HepG2 (cell line): ENCODE results near the gene CD300A. TPM values are rescaled to one million over a fixed set of nuclear protein-coding genes. Genes with fewer than 3 reads are reported as not detected.

Source experiments
- GATAD2A ChIP-seq: IDR thresholded peaks from 2 replicates; pipeline ENCODE4 v1.6.1; 2016
- ISX ChIP-seq: sonication (generic); formaldehyde crosslinking; conservative IDR thresholded peaks from 2 replicates; pipeline ENCODE4 v1.5.0; 2020; ENCODE audit warnings: missing genetic modification reagents
- STAG1 ChIP-seq: sonication (generic); formaldehyde crosslinking; IDR thresholded peaks from 2 replicates; pipeline ENCODE4 v1.4.0; 2020; ENCODE audit warnings: missing genetic modification reagents
- ZKSCAN5 ChIP-seq: sonication (generic); formaldehyde crosslinking; IDR thresholded peaks from 2 replicates; pipeline ENCODE4 v1.5.1; 2020; ENCODE audit warnings: mild to moderate bottlenecking, missing genetic modification reagents
- ZNF124 ChIP-seq: sonication (generic); formaldehyde crosslinking; IDR thresholded peaks from 2 replicates; pipeline ENCODE4 v1.4.0; 2020; ENCODE audit warnings: missing genetic modification reagents
- ZNF292 ChIP-seq: sonication (generic); formaldehyde crosslinking; IDR thresholded peaks from 2 replicates; pipeline ENCODE4 v1.8.1; 2022; ENCODE audit warnings: mild to moderate bottlenecking, low read depth, missing genetic modification reagents, borderline replicate concordance
- ZNF331 ChIP-seq: sonication (generic); formaldehyde crosslinking; IDR thresholded peaks from 2 replicates; pipeline ENCODE4 v1.4.0; 2020; ENCODE audit warnings: missing genetic modification reagents
- ZNF691 ChIP-seq: sonication (generic); formaldehyde crosslinking; IDR thresholded peaks from 2 replicates; pipeline ENCODE4 v1.4.0; 2020; ENCODE audit warnings: missing genetic modification reagents, low read depth, mild to moderate bottlenecking, borderline replicate concordance
- ZNF704 ChIP-seq: sonication (generic); formaldehyde crosslinking; IDR thresholded peaks from 2 replicates; pipeline ENCODE4 v1.8.1; 2023; ENCODE audit warnings: mild to moderate bottlenecking, inconsistent platforms, moderate library complexity, missing genetic modification reagents, borderline replicate concordance
- ZNF773 ChIP-seq: sonication (generic); formaldehyde crosslinking; IDR thresholded peaks from 2 replicates; pipeline ENCODE4 v1.4.0; 2020; ENCODE audit warnings: missing genetic modification reagents, borderline replicate concordance
- polyA plus RNA-seq, 8 experiments: library from polyadenylated mRNA; depleted of rRNA in 3 of 8; stranded (reverse) in 7 of 8; unstranded in 1 of 8; fragments of >200 nt; fragmentation: Illumina TruSeq in 4 of 8; extraction: Trizol in 4 of 8; gene quantifications; 2 replicates each; pipeline versions ENCODE4 v1.2.1 to v1.2.3, GENCODE V29; 2011 to 2016; ENCODE audit warnings: low read depth in 4 of 8, missing spikeins in 1 of 8, mixed read lengths in 1 of 8; ENCODE audit not compliant: insufficient read depth in 1 of 8
- total RNA-seq, 5 experiments: library from RNA; depleted of rRNA; stranded (reverse); fragments of >200 nt; fragmentation: Illumina TruSeq; extraction: Trizol; gene quantifications; 2 replicates each; pipeline ENCODE4 v1.2.3, GENCODE V29; 2016; ENCODE audit warnings: low read depth in 1 of 5
- TF ChIP-seq, protein P1 (sequence below): sonication (generic); formaldehyde crosslinking; IDR thresholded peaks from 2 replicates; pipeline ENCODE4 v1.5.0; 2020; ENCODE audit warnings: missing genetic modification reagents
- TF ChIP-seq, protein P2 (sequence below): sonication (generic); formaldehyde crosslinking; IDR thresholded peaks from 2 replicates; pipeline ENCODE4 v1.5.1; 2020; ENCODE audit warnings: mild to moderate bottlenecking, missing genetic modification reagents, moderate library complexity
- TF ChIP-seq, protein P3 (sequence below): sonication (generic); formaldehyde crosslinking; IDR thresholded peaks from 2 replicates; pipeline ENCODE4 v1.4.0; 2020; ENCODE audit warnings: mild to moderate bottlenecking, missing genetic modification reagents, borderline replicate concordance
- TF ChIP-seq, protein P4 (sequence below): sonication (generic); formaldehyde crosslinking; IDR thresholded peaks from 2 replicates; pipeline ENCODE4 v1.5.0; 2020; ENCODE audit warnings: missing genetic modification reagents
- TF ChIP-seq, protein P5 (sequence below): sonication (generic); formaldehyde crosslinking; IDR thresholded peaks from 2 replicates; pipeline ENCODE4 v1.5.0; 2020; ENCODE audit warnings: missing genetic modification reagents

CD300A gene
- total and polyA plus RNA-seq, 2 of the 13 experiments (the other 11 are each of a cell fraction or from before 2014, with no cell fraction given): not detected

GRCh38 chr17:74493331-74493833 lies 26.9 kb downstream of the CD300A start (continued):
- TF ChIP-seq ZNF704: no peak
- no peak for TF ChIP-seq ISX (CRISPR knock-in tag)
- peak; percentile 98 for TF ChIP-seq STAG1
- TF ChIP-seq ZNF691: peak; percentile 39; the same call in 1 of the 2 replicates
- no peak for TF ChIP-seq ZNF292 (CRISPR knock-in tag)
- no peak for TF ChIP-seq ZNF124 (CRISPR knock-in tag)
- TF ChIP-seq, protein P1, sequence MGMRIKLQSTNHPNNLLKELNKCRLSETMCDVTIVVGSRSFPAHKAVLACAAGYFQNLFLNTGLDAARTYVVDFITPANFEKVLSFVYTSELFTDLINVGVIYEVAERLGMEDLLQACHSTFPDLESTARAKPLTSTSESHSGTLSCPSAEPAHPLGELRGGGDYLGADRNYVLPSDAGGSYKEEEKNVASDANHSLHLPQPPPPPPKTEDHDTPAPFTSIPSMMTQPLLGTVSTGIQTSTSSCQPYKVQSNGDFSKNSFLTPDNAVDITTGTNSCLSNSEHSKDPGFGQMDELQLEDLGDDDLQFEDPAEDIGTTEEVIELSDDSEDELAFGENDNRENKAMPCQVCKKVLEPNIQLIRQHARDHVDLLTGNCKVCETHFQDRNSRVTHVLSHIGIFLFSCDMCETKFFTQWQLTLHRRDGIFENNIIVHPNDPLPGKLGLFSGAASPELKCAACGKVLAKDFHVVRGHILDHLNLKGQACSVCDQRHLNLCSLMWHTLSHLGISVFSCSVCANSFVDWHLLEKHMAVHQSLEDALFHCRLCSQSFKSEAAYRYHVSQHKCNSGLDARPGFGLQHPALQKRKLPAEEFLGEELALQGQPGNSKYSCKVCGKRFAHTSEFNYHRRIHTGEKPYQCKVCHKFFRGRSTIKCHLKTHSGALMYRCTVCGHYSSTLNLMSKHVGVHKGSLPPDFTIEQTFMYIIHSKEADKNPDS: no peak
- TF ChIP-seq, protein P2, sequence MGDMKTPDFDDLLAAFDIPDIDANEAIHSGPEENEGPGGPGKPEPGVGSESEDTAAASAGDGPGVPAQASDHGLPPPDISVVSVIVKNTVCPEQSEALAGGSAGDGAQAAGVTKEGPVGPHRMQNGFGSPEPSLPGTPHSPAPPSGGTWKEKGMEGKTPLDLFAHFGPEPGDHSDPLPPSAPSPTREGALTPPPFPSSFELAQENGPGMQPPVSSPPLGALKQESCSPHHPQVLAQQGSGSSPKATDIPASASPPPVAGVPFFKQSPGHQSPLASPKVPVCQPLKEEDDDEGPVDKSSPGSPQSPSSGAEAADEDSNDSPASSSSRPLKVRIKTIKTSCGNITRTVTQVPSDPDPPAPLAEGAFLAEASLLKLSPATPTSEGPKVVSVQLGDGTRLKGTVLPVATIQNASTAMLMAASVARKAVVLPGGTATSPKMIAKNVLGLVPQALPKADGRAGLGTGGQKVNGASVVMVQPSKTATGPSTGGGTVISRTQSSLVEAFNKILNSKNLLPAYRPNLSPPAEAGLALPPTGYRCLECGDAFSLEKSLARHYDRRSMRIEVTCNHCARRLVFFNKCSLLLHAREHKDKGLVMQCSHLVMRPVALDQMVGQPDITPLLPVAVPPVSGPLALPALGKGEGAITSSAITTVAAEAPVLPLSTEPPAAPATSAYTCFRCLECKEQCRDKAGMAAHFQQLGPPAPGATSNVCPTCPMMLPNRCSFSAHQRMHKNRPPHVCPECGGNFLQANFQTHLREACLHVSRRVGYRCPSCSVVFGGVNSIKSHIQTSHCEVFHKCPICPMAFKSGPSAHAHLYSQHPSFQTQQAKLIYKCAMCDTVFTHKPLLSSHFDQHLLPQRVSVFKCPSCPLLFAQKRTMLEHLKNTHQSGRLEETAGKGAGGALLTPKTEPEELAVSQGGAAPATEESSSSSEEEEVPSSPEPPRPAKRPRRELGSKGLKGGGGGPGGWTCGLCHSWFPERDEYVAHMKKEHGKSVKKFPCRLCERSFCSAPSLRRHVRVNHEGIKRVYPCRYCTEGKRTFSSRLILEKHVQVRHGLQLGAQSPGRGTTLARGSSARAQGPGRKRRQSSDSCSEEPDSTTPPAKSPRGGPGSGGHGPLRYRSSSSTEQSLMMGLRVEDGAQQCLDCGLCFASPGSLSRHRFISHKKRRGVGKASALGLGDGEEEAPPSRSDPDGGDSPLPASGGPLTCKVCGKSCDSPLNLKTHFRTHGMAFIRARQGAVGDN (CRISPR knock-in tag): no peak
- TF ChIP-seq ZNF773 (CRISPR knock-in tag): no peak
- TF ChIP-seq, protein P3, sequence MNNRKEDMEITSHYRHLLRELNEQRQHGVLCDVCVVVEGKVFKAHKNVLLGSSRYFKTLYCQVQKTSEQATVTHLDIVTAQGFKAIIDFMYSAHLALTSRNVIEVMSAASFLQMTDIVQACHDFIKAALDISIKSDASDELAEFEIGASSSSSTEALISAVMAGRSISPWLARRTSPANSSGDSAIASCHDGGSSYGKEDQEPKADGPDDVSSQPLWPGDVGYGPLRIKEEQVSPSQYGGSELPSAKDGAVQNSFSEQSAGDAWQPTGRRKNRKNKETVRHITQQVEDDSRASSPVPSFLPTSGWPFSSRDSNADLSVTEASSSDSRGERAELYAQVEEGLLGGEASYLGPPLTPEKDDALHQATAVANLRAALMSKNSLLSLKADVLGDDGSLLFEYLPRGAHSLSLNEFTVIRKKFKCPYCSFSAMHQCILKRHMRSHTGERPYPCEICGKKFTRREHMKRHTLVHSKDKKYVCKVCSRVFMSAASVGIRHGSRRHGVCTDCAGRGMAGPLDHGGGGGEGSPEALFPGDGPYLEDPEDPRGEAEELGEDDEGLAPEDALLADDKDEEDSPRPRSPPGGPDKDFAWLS: no peak
- TF ChIP-seq, protein P4, sequence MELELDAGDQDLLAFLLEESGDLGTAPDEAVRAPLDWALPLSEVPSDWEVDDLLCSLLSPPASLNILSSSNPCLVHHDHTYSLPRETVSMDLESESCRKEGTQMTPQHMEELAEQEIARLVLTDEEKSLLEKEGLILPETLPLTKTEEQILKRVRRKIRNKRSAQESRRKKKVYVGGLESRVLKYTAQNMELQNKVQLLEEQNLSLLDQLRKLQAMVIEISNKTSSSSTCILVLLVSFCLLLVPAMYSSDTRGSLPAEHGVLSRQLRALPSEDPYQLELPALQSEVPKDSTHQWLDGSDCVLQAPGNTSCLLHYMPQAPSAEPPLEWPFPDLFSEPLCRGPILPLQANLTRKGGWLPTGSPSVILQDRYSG (CRISPR knock-in tag): no peak
- TF ChIP-seq ZKSCAN5 (CRISPR knock-in tag): no peak
- 0 out of 2 replicates have a peak, but pooled peaks have one; percentile 26 for TF ChIP-seq ZNF331 (CRISPR knock-in tag)
- no peak for TF ChIP-seq GATAD2A (CRISPR knock-in tag)
- TF ChIP-seq, protein P5, sequence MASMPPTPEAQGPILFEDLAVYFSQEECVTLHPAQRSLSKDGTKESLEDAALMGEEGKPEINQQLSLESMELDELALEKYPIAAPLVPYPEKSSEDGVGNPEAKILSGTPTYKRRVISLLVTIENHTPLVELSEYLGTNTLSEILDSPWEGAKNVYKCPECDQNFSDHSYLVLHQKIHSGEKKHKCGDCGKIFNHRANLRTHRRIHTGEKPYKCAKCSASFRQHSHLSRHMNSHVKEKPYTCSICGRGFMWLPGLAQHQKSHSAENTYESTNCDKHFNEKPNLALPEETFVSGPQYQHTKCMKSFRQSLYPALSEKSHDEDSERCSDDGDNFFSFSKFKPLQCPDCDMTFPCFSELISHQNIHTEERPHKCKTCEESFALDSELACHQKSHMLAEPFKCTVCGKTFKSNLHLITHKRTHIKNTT (CRISPR knock-in tag): no peak
